GM12874 (cell line): ENCODE results near the gene C11orf91.

Experiments
- CTCF ChIP-seq: IDR thresholded peaks from 2 replicates; pipeline ENCODE4 v1.5.1; 2011; ENCODE audit warnings: low read depth, mild to moderate bottlenecking, control low read depth, low read length, moderate library complexity; ENCODE audit not compliant: insufficient read depth

Gene C11orf91

GRCh38 chr11:33723238-33723881 lies 22.7 kb upstream of the C11orf91 start:
- TF ChIP-seq CTCF: no peak

- TF ChIP-seq CTCF: no peak
Measured at GRCh38 chr11:33722590-33723234, 22.1 kb upstream of the C11orf91 start.

DNA sequence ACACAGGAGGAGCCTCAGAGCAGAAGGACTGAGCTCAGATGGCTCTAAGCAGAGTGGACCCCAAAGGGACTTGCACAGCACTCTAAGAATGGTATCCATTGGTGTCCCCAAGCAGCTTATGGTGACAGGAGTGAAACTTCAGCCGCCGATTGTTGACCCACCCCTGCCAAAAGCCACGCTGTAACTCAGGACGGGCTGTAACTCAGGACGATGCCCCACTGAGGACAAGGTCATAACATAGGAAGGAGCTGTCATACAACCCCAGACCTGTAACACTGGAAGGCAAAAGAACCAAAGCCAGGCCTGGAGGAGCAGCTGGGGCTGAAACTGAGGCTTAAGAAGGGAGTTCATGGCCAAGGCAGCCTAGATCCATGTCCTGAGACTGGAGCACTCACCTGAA lies 21.4 kb upstream of the C11orf91 start:
- no peak for TF ChIP-seq CTCF

DNA sequence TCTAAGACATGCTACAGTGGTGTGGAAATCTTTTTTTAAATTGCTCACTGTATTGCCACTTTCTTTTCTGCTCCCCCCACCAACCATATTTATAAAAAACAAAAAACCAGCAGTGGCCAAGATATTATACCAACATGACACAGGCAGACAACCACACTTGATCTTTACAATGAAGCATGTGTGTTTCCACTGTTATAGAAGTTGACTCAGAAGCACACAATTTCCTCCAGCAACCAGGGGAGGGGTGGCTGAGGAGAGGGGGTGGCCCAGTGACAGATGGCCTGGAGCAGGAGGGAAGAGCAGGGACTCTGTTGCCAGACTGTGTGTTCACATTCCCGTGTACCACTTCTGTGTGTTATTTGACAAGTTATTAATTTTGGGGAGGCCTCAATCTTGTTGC lies 20.8 kb upstream of the C11orf91 start:
- TF ChIP-seq CTCF: no peak

- TF ChIP-seq CTCF: no peak
Measured at GRCh38 chr11:33719587-33719986, 19.0 kb upstream of the C11orf91 start.

DNA sequence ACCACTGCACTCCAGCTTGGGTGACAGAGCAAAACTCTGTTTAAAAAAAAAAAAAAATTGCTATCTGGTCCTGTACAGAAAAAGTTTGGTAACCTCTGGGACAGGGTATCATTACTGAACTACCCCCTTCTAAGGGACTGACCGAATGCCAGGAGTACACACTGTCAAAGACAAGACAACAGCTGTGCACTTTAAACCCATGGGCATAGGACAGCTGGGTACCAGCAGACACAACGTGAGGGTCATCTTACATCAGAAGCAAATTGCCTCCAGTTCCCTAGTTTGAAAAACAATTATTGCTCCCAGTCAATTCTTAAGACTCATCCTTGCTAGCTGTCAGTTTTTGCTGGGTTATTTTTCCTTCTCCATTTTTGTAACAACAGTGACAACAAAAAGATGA lies 17.8 kb upstream of the C11orf91 start:
- no peak for TF ChIP-seq CTCF

GRCh38 chr11:33716243-33716642 lies 15.6 kb upstream of the C11orf91 start:
- peak; percentile 25; the same call in 1 of the 2 replicates for TF ChIP-seq CTCF
